Coronary artery (tissue), 2 donors: ENCODE results near the gene PEX11A.
A peak's percentile ranks its signal among the peaks of the same experiment; 100 is the strongest.

ENCODE experiments used
- DNase-seq: peaks from one replicate; pipeline ENCODE4 v3.0.0-alpha.2; 2017; ENCODE audit warnings: low spot score
- H3K27ac ChIP-seq, 2 donors: fragments of 200-600 bp; sonication (generic); one replicate each; pipeline ENCODE4 v1.5.1; 2016 to 2019
- H3K4me3 ChIP-seq: fragments of 200-600 bp; sonication (generic); 2 replicates; pipeline ENCODE4 v1.5.1; 2016; ENCODE audit warnings: mild to moderate bottlenecking, moderate library complexity
- TF ChIP-seq, protein P1 (sequence below): fragments of 200-600 bp; sonication (generic); IDR thresholded peaks from one replicate; pipeline ENCODE4 v1.5.1; 2019; ENCODE audit warnings: antibody characterized with exemption

Gene PEX11A

DNA sequence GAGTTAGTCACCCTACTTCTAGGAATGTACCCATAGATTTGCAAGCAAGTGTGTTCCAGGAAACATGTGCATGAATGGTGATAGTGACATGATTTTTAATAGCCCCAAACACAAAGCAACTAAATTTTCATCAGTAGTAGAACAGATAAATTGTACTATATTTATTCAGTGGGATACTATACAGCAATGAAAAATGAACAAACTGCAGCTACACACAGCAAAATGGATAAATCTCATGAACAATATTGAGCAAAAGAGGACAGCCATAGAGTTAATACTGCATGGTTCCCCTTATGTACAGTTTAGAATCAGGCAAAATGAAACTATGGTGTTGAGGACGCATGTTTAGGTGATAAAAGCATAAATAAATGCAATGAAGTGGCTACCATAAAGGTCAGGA is 34.5 kb upstream of the PEX11A start:
- TF ChIP-seq, protein P1, sequence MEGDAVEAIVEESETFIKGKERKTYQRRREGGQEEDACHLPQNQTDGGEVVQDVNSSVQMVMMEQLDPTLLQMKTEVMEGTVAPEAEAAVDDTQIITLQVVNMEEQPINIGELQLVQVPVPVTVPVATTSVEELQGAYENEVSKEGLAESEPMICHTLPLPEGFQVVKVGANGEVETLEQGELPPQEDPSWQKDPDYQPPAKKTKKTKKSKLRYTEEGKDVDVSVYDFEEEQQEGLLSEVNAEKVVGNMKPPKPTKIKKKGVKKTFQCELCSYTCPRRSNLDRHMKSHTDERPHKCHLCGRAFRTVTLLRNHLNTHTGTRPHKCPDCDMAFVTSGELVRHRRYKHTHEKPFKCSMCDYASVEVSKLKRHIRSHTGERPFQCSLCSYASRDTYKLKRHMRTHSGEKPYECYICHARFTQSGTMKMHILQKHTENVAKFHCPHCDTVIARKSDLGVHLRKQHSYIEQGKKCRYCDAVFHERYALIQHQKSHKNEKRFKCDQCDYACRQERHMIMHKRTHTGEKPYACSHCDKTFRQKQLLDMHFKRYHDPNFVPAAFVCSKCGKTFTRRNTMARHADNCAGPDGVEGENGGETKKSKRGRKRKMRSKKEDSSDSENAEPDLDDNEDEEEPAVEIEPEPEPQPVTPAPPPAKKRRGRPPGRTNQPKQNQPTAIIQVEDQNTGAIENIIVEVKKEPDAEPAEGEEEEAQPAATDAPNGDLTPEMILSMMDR: no peak
- no peak overlapping the region for H3K27ac ChIP-seq
- no peak for DNase-seq
- H3K4me3 ChIP-seq: no peak overlapping the region

- no peak overlapping the region for H3K27ac ChIP-seq
- DNase-seq: no peak
- TF ChIP-seq, protein P1: no peak
- no peak overlapping the region for H3K4me3 ChIP-seq
These were observed 34.1 kb upstream of the PEX11A start for GRCh38 chr15:89724621-89725020.

DNA sequence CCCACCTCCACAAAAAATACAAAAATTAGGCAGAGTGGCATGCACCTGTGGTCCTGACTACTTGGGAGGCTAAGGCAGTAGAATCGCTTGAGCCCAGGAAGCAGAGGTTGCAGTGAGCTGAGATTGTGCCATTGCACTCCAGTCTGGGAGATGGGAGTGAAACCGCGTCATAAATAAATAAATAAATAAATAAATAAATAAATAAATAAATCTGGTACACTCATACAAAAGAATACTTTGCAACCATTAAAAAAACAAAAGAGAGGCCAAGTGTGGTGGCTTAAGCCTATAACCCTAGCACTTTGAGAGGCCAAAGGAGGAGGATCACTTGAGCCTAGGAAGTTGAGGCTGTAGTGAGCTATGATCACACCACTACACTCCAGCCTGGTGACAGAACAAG is 32.5 kb upstream of the PEX11A start:
- no peak overlapping the region for H3K27ac ChIP-seq
- H3K4me3 ChIP-seq: no peak overlapping the region
- TF ChIP-seq, protein P1: no peak
- DNase-seq: no peak

- TF ChIP-seq, protein P1: no peak
- no peak overlapping the region for H3K27ac ChIP-seq
- no peak overlapping the region for H3K4me3 ChIP-seq
- DNase-seq: no peak
These were observed 24.2 kb upstream of the PEX11A start for GRCh38 chr15:89714775-89715174.

GRCh38 chr15:89707577-89707976 is 17.0 kb upstream of the PEX11A start:
- H3K27ac ChIP-seq: no peak overlapping the region
- no peak overlapping the region for H3K4me3 ChIP-seq
- TF ChIP-seq, protein P1: no peak
- no peak for DNase-seq

GRCh38 chr15:89704411-89704810 is 13.9 kb upstream of the PEX11A start:
- no peak for DNase-seq
- no peak overlapping the region for H3K4me3 ChIP-seq
- TF ChIP-seq, protein P1: no peak
- peak overlapping the region in 1 of 2 donors; percentile 42 for H3K27ac ChIP-seq

- DNase-seq: no peak
- Histone ChIP-seq H3K27ac (no peak overlapping the region), H3K4me3 (no peak overlapping the region)
- TF ChIP-seq, protein P1: no peak
These were observed 4.6 kb upstream of the PEX11A start for GRCh38 chr15:89695198-89695597.
